GM20431 (cell line): ENCODE data around the gene SLC51B.
"Not testable (repeated sequence)": the region's sequence is repeated elsewhere in the genome, so short reads cannot be mapped to it uniquely, and the experiment has no call there.

Experiments used
- in situ Hi-C: fragments of 300-500 bp; cut with MseI, MboI; formaldehyde crosslinking; loops from one replicate; pipeline ENCODE4 v1.15.0; 2020; ENCODE audit warnings: low sequenced_read_pairs; ENCODE audit not compliant: unreplicated experiment

Gene SLC51B

DNA sequence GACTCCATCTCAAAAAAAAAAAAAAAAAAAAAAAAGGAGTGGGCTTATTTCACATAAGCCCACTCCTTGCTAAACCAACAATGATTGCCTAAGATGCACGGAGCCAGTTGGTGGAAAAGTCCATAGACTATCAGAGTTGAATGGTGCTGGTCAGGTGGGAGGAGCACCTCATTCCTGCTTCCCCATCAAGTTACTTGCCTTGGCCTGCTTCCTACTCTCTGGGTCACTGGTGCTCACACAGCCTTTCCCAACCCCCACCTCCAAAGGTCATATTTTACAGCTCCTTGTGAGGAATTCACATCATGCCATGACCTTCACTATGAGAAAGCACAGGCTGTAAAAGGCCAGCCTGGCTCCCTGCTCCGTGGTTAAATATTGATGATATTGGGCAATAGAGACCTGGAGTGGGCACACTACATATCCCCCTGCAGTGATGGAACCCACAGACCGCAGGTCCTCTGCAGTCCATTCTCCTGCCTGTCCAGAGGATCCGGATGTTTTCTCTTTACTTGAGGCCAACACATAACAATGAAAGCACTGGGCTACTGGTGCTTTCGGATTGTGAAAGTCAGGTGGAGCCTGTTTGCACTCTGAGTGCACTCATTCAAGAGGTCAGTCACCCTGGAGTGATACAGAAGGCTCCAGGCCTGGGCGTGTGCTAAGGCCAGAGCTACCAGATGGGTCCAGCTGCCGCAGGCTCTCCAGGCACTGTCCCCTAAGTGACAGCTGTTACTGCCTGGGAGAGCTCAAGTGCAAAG, at the start of gene SLC51B:
Gene SLC51B, plus strand, starts transcription at position 664 of the 758 bp plus-strand sequence. CDS start 4,618 bp downstream, outside the sequence.
- in situ Hi-C loops = loop anchor here (25.0 kb wide), 1 partner anchor 242 kb away; the partner anchor contains the start of genes PARP16 and RNU5A-1

DNA sequence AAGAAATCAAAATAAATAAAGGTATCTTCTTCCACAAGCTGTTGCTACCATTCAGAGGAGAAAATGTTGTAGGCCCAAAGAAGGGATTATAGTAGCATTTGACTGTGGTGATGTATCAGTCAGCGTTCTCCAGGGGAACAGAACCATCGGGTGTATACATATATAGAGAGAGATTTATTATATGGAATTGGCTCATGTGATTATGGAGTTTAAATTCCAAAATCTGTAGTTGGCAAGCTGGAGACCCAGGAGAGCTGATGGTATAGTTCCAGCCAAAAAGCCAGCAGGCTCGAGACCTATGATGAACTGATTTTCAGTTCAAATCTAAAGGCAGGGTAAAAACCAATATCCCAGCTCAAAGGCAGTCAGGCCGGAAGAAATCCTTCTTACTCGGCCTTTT, 48.1 kb upstream of the SLC51B start:
- in situ Hi-C loops = no loop called here

- in situ Hi-C loops = no loop called here
Observed at GRCh38 chr15:64997745-64998375, 47.3 kb upstream of the SLC51B start.

DNA sequence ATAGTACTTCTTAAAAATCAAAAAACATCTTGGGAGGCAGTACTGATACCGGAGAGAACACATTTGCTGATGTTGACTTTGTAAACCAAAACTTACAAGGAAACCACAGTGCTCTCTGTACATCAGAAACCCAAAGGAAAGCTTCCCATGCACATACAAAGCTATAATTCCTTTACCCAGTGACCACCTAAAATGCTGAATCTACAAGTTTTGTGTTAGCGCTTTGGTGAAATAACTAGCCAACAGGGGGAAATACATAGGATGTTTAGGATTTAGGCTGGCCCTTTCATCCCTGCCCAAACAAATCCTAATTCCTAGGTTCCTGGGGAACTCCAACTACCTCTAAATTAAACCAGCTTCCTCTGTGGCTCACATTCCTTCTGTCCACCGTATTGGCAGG, 40.2 kb upstream of the SLC51B start:
- in situ Hi-C loops = no loop called here

DNA sequence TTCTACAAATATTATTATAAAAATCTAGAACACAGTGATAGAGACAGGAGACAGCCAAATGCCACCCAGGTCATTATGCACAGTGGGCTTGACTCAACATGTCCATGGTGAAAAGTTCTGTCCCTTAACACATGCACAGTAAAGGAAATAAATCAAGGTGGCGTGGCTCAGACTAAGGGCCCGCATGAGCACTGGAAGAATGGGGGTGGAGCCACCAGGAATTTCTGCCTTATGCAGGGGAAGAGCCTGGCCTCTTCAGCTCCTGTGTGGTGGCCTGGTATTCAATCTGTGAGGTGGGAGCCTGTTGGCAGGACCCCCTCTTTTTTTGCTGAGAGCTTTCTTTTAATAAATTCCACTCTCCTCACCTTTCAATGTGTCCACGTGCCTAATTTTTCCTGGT, 38.3 kb upstream of the SLC51B start:
- in situ Hi-C loops = no loop called here

- in situ Hi-C loops = no loop called here
Observed at GRCh38 chr15:65008983-65009382, 36.2 kb upstream of the SLC51B start.

DNA sequence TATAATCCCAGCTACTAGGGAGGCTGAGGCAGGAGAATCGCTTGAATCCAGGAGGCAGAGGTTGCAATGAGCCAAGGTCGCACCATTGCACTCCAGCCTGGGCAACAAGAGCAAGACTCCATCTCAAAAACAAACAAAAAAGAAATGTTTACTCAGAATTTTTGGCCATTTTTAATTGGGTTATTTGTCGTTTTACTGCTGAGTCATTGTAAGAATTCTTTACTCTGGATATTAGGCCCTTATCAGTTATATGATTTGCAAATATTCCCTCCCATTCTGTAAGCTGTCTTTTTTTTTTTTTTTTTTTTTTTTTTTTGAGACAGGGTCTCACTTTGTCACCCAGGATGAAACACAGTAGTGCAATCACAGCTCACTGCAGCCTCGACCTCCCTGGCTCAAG, 34.0 kb upstream of the SLC51B start:
- in situ Hi-C loops = not testable (repeated sequence)

- in situ Hi-C loops = no loop called here
Observed at GRCh38 chr15:65020419-65020818, 24.8 kb upstream of the SLC51B start.

DNA sequence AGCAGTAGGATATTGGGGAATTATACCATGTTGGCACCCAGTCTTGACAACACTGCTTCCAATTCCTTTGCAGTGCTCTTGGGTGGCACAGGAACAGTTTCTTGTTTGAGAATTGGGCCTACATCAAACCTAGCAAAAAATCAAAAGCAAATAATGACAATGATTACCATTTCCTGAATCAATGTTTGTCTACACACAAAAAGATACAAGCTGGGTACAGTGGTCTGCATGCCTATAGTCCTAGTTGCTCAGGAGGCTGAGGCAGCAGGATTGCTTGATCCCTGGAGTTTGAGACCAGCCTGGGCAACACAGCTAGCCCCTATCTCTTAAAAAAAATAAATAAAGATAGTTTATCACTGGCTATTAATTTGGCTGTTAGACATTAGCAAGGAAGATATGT, 23.7 kb upstream of the SLC51B start:
- in situ Hi-C loops = no loop called here

GRCh38 chr15:65026756-65027155, 18.4 kb upstream of the SLC51B start:
- in situ Hi-C loops = loop anchor here (25.0 kb wide), 1 partner anchor 261 kb away; the partner anchor contains the start of genes PARP16 and RNU5A-1

GRCh38 chr15:65027593-65027992, 17.6 kb upstream of the SLC51B start:
- in situ Hi-C loops = loop anchor here (25.0 kb wide), 1 partner anchor 260 kb away; the partner anchor contains the start of genes PARP16 and RNU5A-1

DNA sequence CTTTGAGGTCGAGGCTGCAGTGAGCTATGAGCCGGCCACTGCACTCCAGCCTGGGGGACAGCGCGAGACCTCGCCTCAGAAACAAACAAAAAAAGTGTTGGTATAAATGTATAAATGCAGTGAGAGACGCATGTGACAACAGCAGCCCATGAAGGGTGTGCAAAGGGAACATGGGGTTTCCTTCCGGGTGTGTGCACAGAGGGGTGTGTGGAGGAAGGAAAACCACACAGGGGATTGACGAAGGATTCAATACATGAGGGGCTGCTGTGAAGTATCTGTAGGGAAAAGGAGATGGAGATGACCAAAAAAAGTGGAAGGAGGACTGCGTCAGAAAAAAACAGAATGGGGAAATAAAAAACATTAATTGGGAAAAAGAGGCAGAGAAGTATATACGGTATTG, 16.8 kb upstream of the SLC51B start:
- in situ Hi-C loops = loop anchor here (25.0 kb wide), 1 partner anchor 259 kb away; the partner anchor contains the start of genes PARP16 and RNU5A-1

DNA sequence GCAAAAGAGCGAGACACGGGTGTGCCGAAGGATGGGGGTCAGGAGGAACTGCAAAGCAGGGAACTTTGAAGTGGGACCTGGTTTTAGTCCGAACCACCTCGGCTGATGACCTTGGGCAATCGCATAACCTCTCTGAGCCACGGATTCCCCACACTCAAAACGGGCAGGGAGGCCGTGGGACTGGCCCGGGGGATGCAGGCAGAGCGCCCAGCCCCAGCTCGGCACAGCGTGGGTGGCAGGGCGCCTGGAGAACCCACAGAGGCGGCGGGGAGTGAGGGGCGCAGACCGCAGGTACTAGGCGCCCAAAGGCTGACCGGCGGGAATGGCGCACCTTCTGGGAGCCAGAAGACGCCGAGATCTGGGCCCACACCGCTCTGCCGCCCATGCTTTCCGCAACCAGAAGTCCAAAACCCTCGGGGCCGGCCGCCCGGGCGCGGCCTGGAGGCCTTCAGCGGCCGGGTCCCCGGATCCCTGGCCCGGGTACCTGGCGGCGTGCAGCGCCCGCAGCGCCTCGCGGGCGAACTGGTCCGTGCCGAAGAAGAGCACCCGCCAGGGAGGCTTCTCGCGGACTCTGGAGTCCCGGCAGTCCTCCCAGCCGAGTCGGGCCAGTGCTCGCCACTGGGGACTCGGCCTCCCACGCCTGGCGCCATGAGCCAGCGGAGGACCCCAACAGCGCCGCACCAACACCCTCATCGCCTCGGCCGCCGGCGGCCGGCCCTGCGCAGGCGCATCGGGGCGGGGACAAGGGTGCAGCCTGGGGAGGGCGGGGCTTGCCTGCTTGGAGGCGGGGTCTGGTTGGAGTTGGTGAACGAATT, 16.1 kb upstream of the SLC51B start, which contains the start of gene MTFMT:
Gene MTFMT, minus strand, starts transcription at position 719 of the 815 bp plus-strand sequence. Its CDS starts 26 bp downstream, at position 693.
- in situ Hi-C loops = loop anchor here (25.0 kb wide), 1 partner anchor 258 kb away; the partner anchor contains the start of genes PARP16 and RNU5A-1

GRCh38 chr15:65029736-65030208, 15.4 kb upstream of the SLC51B start:
- in situ Hi-C loops = loop anchor here (10.0 to 25.0 kb wide), 2 partner anchors 55 to 258 kb away; partner anchors contain the start of genes PARP16 and RNU5A-1

GRCh38 chr15:65032801-65033537, 12.2 kb upstream of the SLC51B start:
- in situ Hi-C loops = loop anchor here (10.0 to 25.0 kb wide), 2 partner anchors 52 to 254 kb away; partner anchors contain the start of genes PARP16 and RNU5A-1

- in situ Hi-C loops = loop anchor here (10.0 to 25.0 kb wide), 2 partner anchors 51 to 254 kb away; partner anchors contain the start of genes PARP16 and RNU5A-1
Observed at GRCh38 chr15:65033659-65034269, 11.4 kb upstream of the SLC51B start.

GRCh38 chr15:65034719-65035118, 10.5 kb upstream of the SLC51B start:
- in situ Hi-C loops = loop anchor here (10.0 to 25.0 kb wide), 2 partner anchors 50 to 253 kb away; partner anchors contain the start of genes PARP16 and RNU5A-1

- in situ Hi-C loops = loop anchor here (10.0 to 25.0 kb wide), 2 partner anchors 47 to 250 kb away; partner anchors contain the start of genes PARP16 and RNU5A-1
Observed at GRCh38 chr15:65037309-65037708, 7.9 kb upstream of the SLC51B start.
